Thyroid gland (tissue), 4 donors: Measurements from ENCODE around the gene DTNBP1.

Source experiments
- CTCF ChIP-seq, 6 experiments: fragments of 200-600 bp in 3 of 6; fragments of 450-650 bp in 3 of 6; sonication (generic) in 3 of 6; IDR thresholded peaks; one replicate each; pipeline ENCODE4 v1.5.1; 2016 to 2019; ENCODE audit warnings: antibody characterized with exemption in 6 of 6, mild to moderate bottlenecking in 2 of 6, inconsistent platforms in 1 of 6, moderate library complexity in 1 of 6
- POLR2A ChIP-seq, 2 donors: fragments of 450-650 bp; IDR thresholded peaks; one replicate each; pipeline ENCODE4 v1.6.1; 2017; ENCODE audit warnings: antibody characterized with exemption in 2 of 2, mild to moderate bottlenecking in 2 of 2, moderate library complexity in 1 of 2

DNA sequence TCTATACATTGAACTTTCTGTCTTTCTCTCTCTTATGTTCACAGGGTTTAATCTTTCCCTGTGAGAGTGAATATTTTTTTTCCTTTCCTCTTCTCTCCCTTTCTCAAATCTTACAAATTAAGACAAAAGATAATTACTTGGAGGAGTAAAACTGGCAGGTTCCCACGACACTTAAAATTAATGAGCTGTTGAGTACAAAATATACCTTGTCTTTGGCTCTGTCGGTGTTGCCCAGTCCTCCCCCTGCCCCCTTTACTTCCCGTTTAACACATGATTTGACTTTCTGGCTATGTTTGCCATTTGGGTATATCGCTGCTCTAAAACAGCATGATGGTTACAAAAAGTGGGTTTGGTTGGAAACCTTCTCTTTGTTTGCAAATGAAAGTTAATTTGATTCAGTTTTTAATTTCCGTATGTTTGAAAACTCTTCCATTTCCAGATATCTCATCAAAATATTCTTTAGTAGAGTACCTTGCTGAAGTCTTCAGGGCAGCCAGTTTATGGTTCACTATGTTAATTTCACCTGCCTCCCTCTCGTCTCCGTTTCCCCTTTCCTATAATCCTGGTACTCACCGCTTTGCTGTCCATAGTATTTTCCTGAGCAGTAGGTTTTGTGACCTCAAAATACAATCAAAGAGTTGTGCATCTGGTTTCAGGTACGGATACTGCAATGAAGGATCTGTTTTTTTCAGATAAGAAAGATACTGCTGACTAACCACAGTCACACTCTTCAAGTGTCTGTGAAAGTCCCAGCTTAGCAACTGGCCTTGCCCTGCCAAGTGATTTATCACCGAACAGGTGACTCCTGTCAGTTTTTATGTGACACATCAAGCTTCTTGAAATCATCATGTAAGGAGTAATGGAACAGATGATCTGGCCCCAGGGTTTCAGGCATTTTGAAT is 181.2 kb downstream of the DTNBP1 start:
- no peak for TF ChIP-seq CTCF (IDR thresholded peaks at IDR 0.05)
- no peak for TF ChIP-seq POLR2A (IDR thresholded peaks at IDR 0.05)
